HFF-Myc (cell line): Measurements from ENCODE around the gene OPA3.

Source experiments
- DNase-seq: peaks from one replicate; pipeline ENCODE4 v3.0.0-alpha.2; 2011; ENCODE audit warnings: low read depth; ENCODE audit errors: extremely low read depth
- H3K4me3 ChIP-seq: replicated peaks from 2 replicates; pipeline ENCODE4 v1.5.1; 2011; ENCODE audit warnings: low read depth, mild to moderate bottlenecking, control low read depth, low read length
- TF ChIP-seq, protein P1 (sequence below): IDR thresholded peaks from 2 replicates; pipeline ENCODE4 v1.5.1; 2012; ENCODE audit warnings: mild to moderate bottlenecking, low read depth, low read length, control low read depth; ENCODE audit errors: missing control alignments

The OPA3 gene

DNA sequence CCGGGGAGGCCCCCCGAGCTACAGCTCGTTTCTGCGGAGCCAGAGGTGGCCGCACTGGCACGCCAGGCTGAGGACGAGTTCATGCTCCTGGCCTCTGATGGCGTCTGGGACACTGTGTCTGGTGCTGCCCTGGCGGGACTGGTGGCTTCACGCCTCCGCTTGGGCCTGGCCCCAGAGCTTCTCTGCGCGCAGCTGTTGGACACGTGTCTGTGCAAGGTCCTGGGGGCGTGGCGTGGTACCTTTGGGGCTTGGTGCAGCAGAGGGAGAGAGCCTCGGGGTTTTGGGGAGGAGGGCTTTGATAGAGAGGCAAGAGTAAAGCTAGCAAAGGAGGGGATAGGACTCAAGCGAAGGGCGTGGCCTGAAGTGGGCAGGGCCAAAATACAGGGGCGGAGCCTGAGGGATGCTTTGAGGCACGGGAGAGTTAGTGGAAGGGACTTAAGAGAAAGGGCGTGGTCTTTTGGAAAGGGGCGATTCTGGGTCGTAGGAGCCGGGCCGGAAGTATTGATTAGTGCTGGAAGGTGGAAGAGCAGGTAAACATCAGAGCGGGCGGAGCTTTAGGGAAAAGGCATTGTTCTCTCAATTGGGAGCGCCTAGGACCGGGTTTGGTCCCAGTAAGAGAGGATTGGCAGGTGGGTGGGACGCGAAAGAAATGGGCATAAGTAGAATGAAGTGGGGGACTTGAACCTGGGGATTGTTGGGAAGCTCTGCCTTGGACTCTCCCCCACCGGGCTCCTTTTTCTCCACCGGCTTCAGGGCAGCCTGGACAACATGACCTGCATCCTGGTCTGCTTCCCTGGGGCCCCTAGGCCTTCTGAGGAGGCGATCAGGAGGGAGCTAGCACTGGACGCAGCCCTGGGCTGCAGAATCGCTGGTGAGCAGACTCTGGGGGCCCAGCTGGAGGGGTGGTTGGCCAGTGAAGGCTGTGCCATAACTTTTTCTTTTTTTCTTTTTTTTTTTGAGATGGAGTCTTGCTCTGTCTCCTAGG lies 85.1 kb downstream of the OPA3 start:
- peak overlapping the region; percentile 38 for H3K4me3 ChIP-seq
- TF ChIP-seq, protein P1, sequence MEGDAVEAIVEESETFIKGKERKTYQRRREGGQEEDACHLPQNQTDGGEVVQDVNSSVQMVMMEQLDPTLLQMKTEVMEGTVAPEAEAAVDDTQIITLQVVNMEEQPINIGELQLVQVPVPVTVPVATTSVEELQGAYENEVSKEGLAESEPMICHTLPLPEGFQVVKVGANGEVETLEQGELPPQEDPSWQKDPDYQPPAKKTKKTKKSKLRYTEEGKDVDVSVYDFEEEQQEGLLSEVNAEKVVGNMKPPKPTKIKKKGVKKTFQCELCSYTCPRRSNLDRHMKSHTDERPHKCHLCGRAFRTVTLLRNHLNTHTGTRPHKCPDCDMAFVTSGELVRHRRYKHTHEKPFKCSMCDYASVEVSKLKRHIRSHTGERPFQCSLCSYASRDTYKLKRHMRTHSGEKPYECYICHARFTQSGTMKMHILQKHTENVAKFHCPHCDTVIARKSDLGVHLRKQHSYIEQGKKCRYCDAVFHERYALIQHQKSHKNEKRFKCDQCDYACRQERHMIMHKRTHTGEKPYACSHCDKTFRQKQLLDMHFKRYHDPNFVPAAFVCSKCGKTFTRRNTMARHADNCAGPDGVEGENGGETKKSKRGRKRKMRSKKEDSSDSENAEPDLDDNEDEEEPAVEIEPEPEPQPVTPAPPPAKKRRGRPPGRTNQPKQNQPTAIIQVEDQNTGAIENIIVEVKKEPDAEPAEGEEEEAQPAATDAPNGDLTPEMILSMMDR: no peak
- no peak for DNase-seq

DNA sequence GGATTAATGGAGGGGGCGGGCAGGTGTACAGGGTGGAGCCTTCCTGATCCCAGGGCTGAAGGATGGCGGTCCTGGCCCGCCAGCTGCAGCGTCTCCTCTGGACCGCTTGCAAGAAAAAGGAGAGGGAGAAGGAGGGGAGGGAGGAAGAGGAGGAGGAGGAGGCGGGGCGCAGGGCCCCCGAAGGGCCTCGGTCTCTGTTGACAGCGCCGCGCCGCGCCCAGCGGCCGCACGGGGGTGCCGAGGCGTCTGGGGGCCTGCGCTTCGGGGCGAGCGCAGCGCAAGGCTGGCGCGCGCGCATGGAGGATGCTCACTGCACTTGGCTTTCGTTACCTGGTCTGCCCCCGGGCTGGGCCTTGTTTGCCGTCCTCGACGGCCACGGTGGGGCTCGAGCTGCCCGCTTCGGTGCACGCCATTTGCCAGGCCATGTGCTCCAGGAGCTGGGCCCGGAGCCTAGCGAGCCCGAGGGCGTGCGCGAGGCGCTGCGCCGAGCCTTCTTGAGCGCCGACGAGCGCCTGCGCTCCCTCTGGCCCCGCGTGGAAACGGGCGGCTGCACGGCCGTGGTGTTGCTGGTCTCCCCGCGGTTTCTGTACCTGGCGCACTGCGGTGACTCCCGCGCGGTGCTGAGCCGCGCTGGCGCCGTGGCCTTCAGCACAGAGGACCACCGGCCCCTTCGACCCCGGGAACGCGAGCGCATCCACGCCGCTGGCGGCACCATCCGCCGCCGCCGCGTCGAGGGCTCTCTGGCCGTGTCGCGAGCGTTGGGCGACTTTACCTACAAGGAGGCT lies 86.0 kb downstream of the OPA3 start, which contains the start of gene PPM1N:
PPM1N (plus strand) TSS at position 33 of the 785 bp plus-strand sequence; CDS start at position 63, 30 bp downstream.
- no peak for DNase-seq
- TF ChIP-seq, protein P1: peak; percentile 5
- peak within 1 kb of the TSS; percentile 38 for H3K4me3 ChIP-seq

DNA sequence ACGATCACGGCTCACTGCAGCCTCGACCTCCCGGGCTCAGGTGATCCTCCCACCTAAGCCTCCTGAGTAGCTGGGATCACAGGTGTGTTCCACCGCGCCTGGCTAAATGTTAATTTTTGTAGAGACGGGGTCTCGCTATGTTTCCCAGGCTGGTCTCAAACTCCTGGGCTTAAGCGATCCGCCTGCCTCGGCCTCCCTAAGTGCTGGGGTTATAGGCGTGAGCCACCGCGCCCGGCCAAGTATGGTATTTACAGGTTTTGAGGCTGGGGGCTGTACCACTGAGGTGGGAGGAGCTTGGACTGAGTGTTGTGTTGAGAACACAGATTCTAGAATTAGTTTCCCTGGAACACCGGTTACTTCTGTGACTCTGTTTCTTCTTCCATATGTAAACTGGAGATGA lies 86.8 kb downstream of the OPA3 start:
- DNase-seq: no peak
- TF ChIP-seq, protein P1: no peak
- peak overlapping the region; percentile 22; the same call in 1 of the 2 replicates for H3K4me3 ChIP-seq

DNA sequence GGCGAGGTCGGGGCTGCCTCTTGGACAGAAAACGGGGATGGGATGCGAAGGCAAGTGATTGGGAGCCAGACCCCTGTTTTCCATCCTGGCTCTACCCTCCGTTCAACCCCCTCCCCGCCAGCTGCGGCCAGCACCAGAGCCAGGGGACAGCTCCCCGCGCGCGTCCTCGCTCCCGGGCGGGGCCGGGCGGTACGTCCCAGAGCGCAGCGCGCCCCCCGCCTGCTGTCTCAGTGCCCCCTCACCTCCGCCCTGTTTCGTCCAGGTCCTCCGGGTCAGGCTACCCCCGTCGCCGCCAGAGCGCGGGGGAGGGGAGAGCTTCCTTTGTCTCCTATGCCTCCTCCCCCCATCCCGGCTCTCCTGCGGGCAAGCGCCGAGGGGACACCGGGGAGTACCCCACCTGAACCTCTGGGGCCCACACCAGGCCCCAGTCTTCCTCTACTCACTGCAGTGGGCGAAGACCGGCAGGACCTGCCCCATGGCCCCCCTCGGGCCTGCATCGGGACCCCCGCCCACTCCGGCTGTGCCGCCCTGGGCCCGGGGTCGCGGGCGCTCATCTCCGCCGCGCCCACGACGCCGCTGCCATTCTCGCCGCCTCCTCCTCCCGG lies 88.2 kb downstream of the OPA3 start:
- no peak for DNase-seq
- TF ChIP-seq, protein P1: no peak
- H3K4me3 ChIP-seq: peak overlapping the region; percentile 54

DNA sequence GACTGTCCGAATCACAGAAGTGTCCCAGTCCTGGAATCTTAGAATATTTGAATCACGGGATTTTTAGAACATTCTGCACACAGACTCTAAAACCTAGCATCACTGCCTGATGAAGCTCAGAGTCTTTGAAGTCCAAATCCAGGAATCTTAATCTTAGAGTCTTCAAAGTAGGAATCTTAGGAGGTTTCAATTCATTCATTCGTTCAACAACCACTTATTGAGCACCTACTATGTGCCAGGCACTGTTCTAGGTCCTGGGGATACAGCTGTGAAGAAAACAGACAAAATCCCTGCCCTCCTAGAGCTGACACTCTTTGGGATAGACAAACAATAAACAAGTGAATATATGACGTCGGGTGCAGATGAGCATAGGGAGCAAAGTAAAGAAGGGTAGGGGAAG lies 89.4 kb downstream of the OPA3 start:
- TF ChIP-seq, protein P1: no peak
- no peak for DNase-seq
- no peak overlapping the region for H3K4me3 ChIP-seq

DNA sequence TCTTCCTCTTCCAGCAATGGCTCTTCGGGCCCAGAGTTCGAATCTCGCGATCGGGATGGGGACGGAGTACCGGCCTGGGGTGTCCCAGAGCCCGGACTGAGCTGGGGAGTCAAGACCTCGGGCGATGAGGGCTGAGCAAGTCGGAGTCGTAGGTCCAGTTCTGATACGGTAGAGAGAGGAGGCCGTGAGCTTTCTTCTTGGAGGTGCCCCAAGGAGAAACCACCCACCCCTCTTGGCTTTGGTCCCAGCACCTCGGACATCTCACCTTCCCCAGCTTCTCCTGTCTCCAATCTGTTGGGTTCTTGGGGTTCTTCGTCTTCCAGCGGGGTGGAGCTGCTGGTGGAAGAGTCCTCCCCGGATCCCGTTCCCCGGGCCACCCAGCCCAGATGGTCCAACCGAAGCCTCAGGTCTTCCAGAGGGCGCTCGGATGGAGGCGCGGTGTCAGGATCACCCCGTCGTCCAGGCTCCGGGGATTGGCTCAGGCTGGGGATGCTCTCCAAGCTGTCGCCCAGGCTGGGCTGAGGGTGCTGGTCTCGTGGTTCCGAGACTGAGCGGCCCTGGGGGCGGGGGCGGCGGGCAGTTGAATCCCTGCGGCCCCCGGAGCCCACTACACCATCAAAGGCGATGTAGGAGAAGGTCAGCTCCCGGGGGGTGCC lies 90.2 kb downstream of the OPA3 start:
- H3K4me3 ChIP-seq: no peak overlapping the region
- TF ChIP-seq, protein P1: no peak
- no peak for DNase-seq
